ENCODE measurements around the gene SMIM24. TPM values are rescaled to one million over a fixed set of nuclear protein-coding genes. Genes with fewer than 3 reads are reported as not detected.
A peak's percentile ranks its signal among the peaks of the same experiment; 100 is the strongest.
"Not testable (repeated sequence)": the region's sequence is repeated elsewhere in the genome, so short reads cannot be mapped to it uniquely, and the experiment has no call there.

SMIM24 gene
- total RNA-seq, 4 donors from 2014 or later: 18.7 to 100 (median 85.5) TPM

GRCh38 chr19:3433805-3434540 lies 46.4 kb downstream of the SMIM24 start:
- Histone ChIP-seq H3K4me3 (no peak overlapping the region), H3K9me3 (no peaks in the 10 kb centered on the region), H3K36me3 (no peaks in the 10 kb centered on the region), H3K4me1 (peaks cover 18 to 38% (median 23%) of the 10 kb centered on the region in 4 donors), H3K27me3 (no peaks in the 10 kb centered on the region), H3K27ac (peak overlapping the region; percentile 84 to 90 (median 88))
- no peak for DNase-seq
- WGBS, 2 donors (ENCODE audit: low coverage in 1 of 2): 86 to 100% methylated on average over 3 to 11 of the region's 11 CpGs
- intact Hi-C loops (cut with DNase I; ENCODE audit: low total_unique reads) (loop anchor here (5.0 kb wide), 1 partner anchor 97 kb away; no protein-coding TSS in a partner anchor), in situ Hi-C loops (cut with MboI; ENCODE audit: low pct_ligation_motif_present in 1 of 4, low pct_unique_long_range_greater_than_20kb in 1 of 4, low sequenced_read_pairs in 3 of 4) (loop anchor here in 3 of 4 donors (10.0 kb wide), 1 partner anchor 109 kb away; no protein-coding TSS in a partner anchor)
- TF ChIP-seq POLR2AphosphoS5 (IDR thresholded peaks at IDR 0.05) (no peak), CTCF (IDR thresholded peaks at IDR 0.05) (no peak), POLR2A (IDR thresholded peaks at IDR 0.05) (no peak), EP300 (IDR thresholded peaks at IDR 0.05; ENCODE audit: low read depth) (no peak)

GRCh38 chr19:3433313-3433712 lies 47.0 kb downstream of the SMIM24 start:
- H3K9me3 ChIP-seq: no peaks in the 10 kb centered on the region
- H3K27me3 ChIP-seq: no peaks in the 10 kb centered on the region
- TF ChIP-seq EP300 (IDR thresholded peaks at IDR 0.05; ENCODE audit: low read depth) (no peak), CTCF (IDR thresholded peaks at IDR 0.05) (no peak), POLR2A (IDR thresholded peaks at IDR 0.05) (no peak), POLR2AphosphoS5 (IDR thresholded peaks at IDR 0.05) (no peak)
- no peak overlapping the region for H3K4me3 ChIP-seq
- WGBS, 2 donors (ENCODE audit: low coverage in 1 of 2): 84% methylated on average over 12 of the region's 12 CpGs; no CpG with 5 or more reads in 1 of the 2 donors
- H3K4me1 ChIP-seq: peaks cover 24 to 44% (median 27%) of the 10 kb centered on the region in 4 donors
- peak overlapping the region; percentile 84 to 90 (median 88) for H3K27ac ChIP-seq
- in situ Hi-C loops (cut with MboI; ENCODE audit: low pct_ligation_motif_present in 1 of 4, low pct_unique_long_range_greater_than_20kb in 1 of 4, low sequenced_read_pairs in 3 of 4) (loop anchor here in 3 of 4 donors (10.0 kb wide), 1 partner anchor 109 kb away; no protein-coding TSS in a partner anchor), intact Hi-C loops (cut with DNase I; ENCODE audit: low total_unique reads) (loop anchor here (5.0 kb wide), 1 partner anchor 96 kb away; no protein-coding TSS in a partner anchor)
- H3K36me3 ChIP-seq: no peaks in the 10 kb centered on the region
- DNase-seq: no peak

GRCh38 chr19:3431760-3432397 lies 48.4 kb downstream of the SMIM24 start:
- peaks cover 24 to 49% (median 30%) of the 10 kb centered on the region in 4 donors for H3K4me1 ChIP-seq
- intact Hi-C loops (cut with DNase I; ENCODE audit: low total_unique reads): loop anchor here (5.0 kb wide), 1 partner anchor 95 kb away; no protein-coding TSS in a partner anchor

GRCh38 chr19:3430366-3430680 lies 50.0 kb downstream of the SMIM24 start:
- DNase-seq, H3K27me3 ChIP-seq, H3K36me3 ChIP-seq, H3K4me3 ChIP-seq, H3K9me3 ChIP-seq: not testable (repeated sequence)
- intact Hi-C loops (cut with DNase I; ENCODE audit: low total_unique reads): loop anchor here (5.0 kb wide), 1 partner anchor 93 kb away; no protein-coding TSS in a partner anchor
- H3K4me1 ChIP-seq: peaks cover 19 to 43% (median 27%) of the 10 kb centered on the region in 4 donors
- in situ Hi-C loops (cut with MboI; ENCODE audit: low pct_ligation_motif_present in 1 of 4, low pct_unique_long_range_greater_than_20kb in 1 of 4, low sequenced_read_pairs in 3 of 4): loop anchor here in 3 of 4 donors (10.0 kb wide), 1 partner anchor 106 kb away; no protein-coding TSS in a partner anchor
- H3K27ac ChIP-seq: peak overlapping the region; percentile 84 to 90 (median 88)
- WGBS, 2 donors (ENCODE audit: low coverage in 1 of 2): 73% methylated on average over 5 of the region's 5 CpGs; no CpG with 5 or more reads in 1 of the 2 donors

More at GRCh38 chr19:3431760-3432397, 48.4 kb downstream of the SMIM24 start:
- peak overlapping the region; percentile 84 to 90 (median 88) for H3K27ac ChIP-seq
- no peak overlapping the region for H3K4me3 ChIP-seq
- H3K9me3 ChIP-seq: no peaks in the 10 kb centered on the region
- no peaks in the 10 kb centered on the region for H3K36me3 ChIP-seq
- no peak for DNase-seq
- WGBS, 2 donors (ENCODE audit: low coverage in 1 of 2): 92% methylated on average over 18 of the region's 18 CpGs; no CpG with 5 or more reads in 1 of the 2 donors
- TF ChIP-seq CTCF (IDR thresholded peaks at IDR 0.05) (no peak), POLR2A (IDR thresholded peaks at IDR 0.05) (no peak), EP300 (IDR thresholded peaks at IDR 0.05; ENCODE audit: low read depth) (no peak), POLR2AphosphoS5 (IDR thresholded peaks at IDR 0.05) (no peak)
- in situ Hi-C loops (cut with MboI; ENCODE audit: low pct_ligation_motif_present in 1 of 4, low pct_unique_long_range_greater_than_20kb in 1 of 4, low sequenced_read_pairs in 3 of 4): loop anchor here in 3 of 4 donors (10.0 kb wide), 1 partner anchor 107 kb away; no protein-coding TSS in a partner anchor
- no peaks in the 10 kb centered on the region for H3K27me3 ChIP-seq

Data from transverse colon (tissue), 4 donors.